ENCODE results near the gene SLC10A6.

The SLC10A6 gene

GRCh38 chr4:86791126-86791525 is 58.1 kb downstream of the SLC10A6 start:
- in situ Hi-C loops (cut with HindIII; ENCODE audit: low sequenced_read_pairs) = no loop called here

- in situ Hi-C loops (cut with HindIII; ENCODE audit: low sequenced_read_pairs) = no loop called here
Observed at GRCh38 chr4:86788826-86789225, 60.4 kb downstream of the SLC10A6 start.

- in situ Hi-C loops (cut with HindIII; ENCODE audit: low sequenced_read_pairs) = no loop called here
Observed at GRCh38 chr4:86778175-86778574, 71.0 kb downstream of the SLC10A6 start.

GRCh38 chr4:86775061-86775460 is 74.1 kb downstream of the SLC10A6 start:
- in situ Hi-C loops (cut with HindIII; ENCODE audit: low sequenced_read_pairs) = no loop called here

Data from DLD1 (cell line).